Left renal pelvis (tissue), 4 donors: ENCODE measurements around the gene APMAP. TPM values are rescaled to one million over a fixed set of nuclear protein-coding genes. Genes with fewer than 3 reads are reported as not detected.

Source experiments
- DNase-seq, 4 donors: peaks; one replicate each; pipeline ENCODE4 v3.0.0-alpha.2; 2013; ENCODE audit warnings: low read depth in 4 of 4, low spot score in 3 of 4
- polyA plus RNA-seq, 4 donors: library from polyadenylated mRNA; unstranded; fragments of 120-200 nt; gene quantifications; one replicate each; pipeline ENCODE4 v1.2.1, GENCODE V29; 2013; ENCODE audit not compliant: insufficient read length in 4 of 4

Gene APMAP
- polyA plus RNA-seq, 4 donors, result 89.4 to 108 (median 97.1) TPM

DNA sequence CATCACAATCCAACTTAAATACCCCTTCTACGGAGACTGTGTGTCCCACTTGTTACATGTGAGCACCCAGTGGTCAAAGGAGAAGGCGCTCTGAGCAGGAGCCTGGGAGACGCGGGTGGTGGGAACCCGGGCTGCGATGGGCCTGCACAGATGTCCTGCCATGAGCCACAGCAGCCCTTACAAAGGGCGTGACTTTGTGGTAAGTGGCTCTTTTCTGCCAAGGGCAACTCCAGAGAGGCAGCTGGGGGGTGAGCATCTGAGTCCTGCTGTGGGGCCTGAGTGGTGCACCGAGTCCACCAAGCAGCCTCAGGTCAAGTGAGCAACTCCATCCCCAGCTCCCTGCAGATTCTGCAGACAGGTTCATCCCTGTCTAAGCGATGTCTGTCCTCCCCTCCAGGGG is 77.1 kb downstream of the APMAP start:
- DNase-seq, result no peak

DNA sequence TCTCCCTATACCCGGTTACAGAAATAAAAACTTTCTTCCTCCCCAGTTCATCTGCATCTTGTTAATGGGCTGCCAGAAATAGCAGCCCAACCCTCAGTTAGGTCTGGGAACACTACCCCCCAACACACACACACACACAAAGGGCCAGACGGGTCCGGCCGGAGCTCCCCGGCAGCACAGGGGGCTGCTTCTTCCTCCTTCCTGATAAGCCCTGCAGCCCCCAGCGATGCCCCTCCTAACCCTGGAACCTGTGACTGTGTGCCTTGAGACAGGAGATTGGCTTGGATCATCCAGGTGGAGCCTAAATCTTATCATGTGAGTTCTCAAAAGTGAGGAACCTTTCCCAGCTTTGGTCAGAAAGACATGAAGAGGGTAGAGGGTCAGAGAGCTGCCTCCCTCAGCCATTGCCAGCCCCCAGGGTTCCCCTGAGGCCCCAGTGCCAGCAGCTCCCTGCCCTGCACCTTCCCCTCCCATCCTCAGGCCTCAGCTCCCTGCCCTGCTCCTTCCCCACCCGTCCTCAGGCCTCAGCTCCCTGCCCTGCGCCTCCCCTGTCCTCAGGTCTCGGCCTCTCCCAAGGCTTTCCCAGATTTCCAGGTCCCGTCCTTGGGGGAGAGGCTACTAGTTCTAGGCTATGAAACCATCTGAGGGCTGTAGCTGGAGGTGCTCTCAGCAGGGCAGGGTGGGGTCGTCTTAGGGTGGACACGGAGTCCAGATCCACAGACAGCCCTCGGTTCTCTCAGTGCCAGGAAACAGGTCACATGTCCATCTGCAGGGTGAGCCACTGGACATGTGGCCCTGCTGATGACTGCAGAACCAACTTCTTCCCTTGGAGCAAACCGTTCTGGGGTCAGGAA is 77.9 kb downstream of the APMAP start:
- no peak for DNase-seq

DNA sequence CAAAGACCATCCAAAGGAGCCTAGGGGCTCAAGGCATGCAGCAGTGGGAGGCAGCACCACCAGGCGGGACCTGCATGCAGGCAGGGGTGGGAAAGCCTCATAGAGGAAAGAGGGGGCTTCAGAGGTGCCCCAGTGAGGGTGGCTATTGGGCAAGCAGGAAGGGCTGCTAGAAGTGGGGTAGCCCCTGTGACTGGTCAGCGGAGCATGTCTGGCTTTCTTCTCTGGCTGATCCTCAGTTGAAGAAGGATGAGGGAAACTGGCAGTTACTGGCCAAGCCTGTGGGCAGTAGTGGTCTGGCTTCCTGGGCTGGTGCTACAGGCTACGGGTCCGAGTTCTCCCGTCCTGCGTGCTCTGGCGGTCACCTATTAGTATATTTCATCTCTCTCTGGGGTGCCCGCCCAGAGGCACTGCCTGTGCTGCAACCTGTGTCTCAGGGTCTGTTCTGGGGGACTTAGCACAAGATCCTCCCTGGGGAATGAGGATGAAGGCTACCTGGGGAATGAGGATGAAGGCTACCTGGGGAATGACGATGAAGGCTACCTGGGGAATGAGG is 79.4 kb downstream of the APMAP start:
- no peak for DNase-seq

Other genes starting within 250 kb of the APMAP start
- under 1 TPM; 0.19 to 0.92 (median 0.75) TPM for gene CST7, start 43.5 kb downstream of the APMAP start, polyA plus RNA-seq
- gene ACSS1, start 65.4 kb upstream of the APMAP start, polyA plus RNA-seq, result 10 to 100 TPM; 14.8 to 34.6 (median 29.8) TPM
- not detected for gene VSX1, start 89.4 kb upstream of the APMAP start, polyA plus RNA-seq
- gene ENTPD6, start 203.0 kb upstream of the APMAP start, polyA plus RNA-seq, result 10 to 100 TPM; 28.0 to 49.2 (median 40.4) TPM